OCI-LY7 (cell line): Measurements from ENCODE around the gene VPS35L. TPM values are rescaled to one million over a fixed set of nuclear protein-coding genes. Genes with fewer than 3 reads are reported as not detected.

Experiments used
- BruUV-seq: library from RNA; stranded (reverse); fragments of 400-500 nt; replicated peaks from 2 replicates; lab custom pipeline; 2021; lab: Mats Ljungman, UMichigan
- CTCF ChIA-PET: fragments of 300-600 bp; sonication (Branson Sonifier 250); formaldehyde crosslinking; loops from one replicate; lab custom pipeline; 2022; ENCODE audit warnings: antibody characterized with exemption; ENCODE audit not compliant: unreplicated experiment; lab: Charles Lee
- POLR2A ChIA-PET: fragments of 300-600 bp; sonication (Branson Sonifier 250); formaldehyde crosslinking; loops from one replicate; lab custom pipeline; 2022; ENCODE audit warnings: antibody characterized with exemption; lab: Charles Lee
- DNase-seq: peaks from one replicate; pipeline ENCODE4 v3.0.0-alpha.2; 2015; ENCODE audit warnings: low spot score
- H2AFZ ChIP-seq: fragments of 200-600 bp; sonication (generic), shearing (Covaris generic); 2 replicates; pipeline ENCODE4 v1.6.1; 2014; ENCODE audit warnings: mild to moderate bottlenecking, antibody characterized with exemption, low read length, moderate library complexity
- H3K27ac ChIP-seq: fragments of 200-600 bp; sonication (generic); 2 replicates; pipeline ENCODE4 v1.5.1; 2014; ENCODE audit warnings: mixed run types, low read depth, mild to moderate bottlenecking, moderate library complexity, low read length, inconsistent platforms; ENCODE audit not compliant: poor library complexity, severe bottlenecking
- H3K36me3 ChIP-seq: fragments of 200-600 bp; sonication (generic); 2 replicates; pipeline ENCODE4 v1.6.1; 2014; ENCODE audit warnings: mild to moderate bottlenecking, antibody characterized with exemption, low read length, moderate library complexity, mixed read lengths; ENCODE audit not compliant: insufficient read depth
- H3K4me1 ChIP-seq: fragments of 200-600 bp; sonication (generic); 2 replicates; pipeline ENCODE4 v1.5.1; 2014; ENCODE audit warnings: mild to moderate bottlenecking, low read length; ENCODE audit not compliant: insufficient read depth, poor library complexity, severe bottlenecking
- H3K4me2 ChIP-seq: fragments of 200-600 bp; sonication (generic); 2 replicates; pipeline ENCODE4 v1.6.1; 2014; ENCODE audit warnings: mild to moderate bottlenecking, low read length
- H3K4me3 ChIP-seq: fragments of 200-600 bp; sonication (generic); 2 replicates; pipeline ENCODE4 v1.5.1; 2014; ENCODE audit warnings: mild to moderate bottlenecking, low read depth, low read length; ENCODE audit not compliant: poor library complexity, severe bottlenecking
- H3K79me2 ChIP-seq: fragments of 200-600 bp; sonication (generic); 2 replicates; pipeline ENCODE4 v1.6.1; 2016; ENCODE audit warnings: low read depth, mild to moderate bottlenecking, low read length, moderate library complexity, mixed read lengths; ENCODE audit not compliant: insufficient read depth
- H3K9me2 ChIP-seq: fragments of 200-600 bp; sonication (generic); 2 replicates; pipeline ENCODE4 v1.6.1; 2016; ENCODE audit warnings: mild to moderate bottlenecking, low read length, mixed read lengths; ENCODE audit not compliant: insufficient read depth
- H3K9me3 ChIP-seq: fragments of 200-600 bp; sonication (generic); 2 replicates; pipeline ENCODE4 v1.6.1; 2014; ENCODE audit warnings: mild to moderate bottlenecking, mixed run types, low read length, mixed read lengths
- H4K20me1 ChIP-seq: fragments of 200-600 bp; sonication (generic); 2 replicates; pipeline ENCODE4 v1.6.1; 2014; ENCODE audit warnings: mild to moderate bottlenecking, antibody characterized with exemption, low read length, moderate library complexity, mixed read lengths; ENCODE audit not compliant: insufficient read depth
- CTCF ChIP-seq: fragments of 200-600 bp; sonication (generic); conservative IDR thresholded peaks from 2 replicates; pipeline ENCODE4 v1.5.1; 2014; ENCODE audit warnings: mild to moderate bottlenecking, antibody characterized with exemption, low read length, moderate library complexity, mixed read lengths
- EZH2phosphoT487 ChIP-seq: fragments of 200-600 bp; sonication (generic); IDR thresholded peaks from 2 replicates; pipeline ENCODE4 v1.6.1; 2018; ENCODE audit warnings: low read depth, borderline replicate concordance, mild to moderate bottlenecking, mixed run types, antibody characterized with exemption, low read length, moderate library complexity, mixed read lengths
- intact Hi-C: fragments of 100-400 bp; cut with micrococcal nuclease; formaldehyde crosslinking; loops from one replicate; pipeline ENCODE4 v1.10.0; 2022; ENCODE audit not compliant: unreplicated experiment
- total RNA-seq, 2 experiments: library from RNA; depleted of rRNA in 1 of 2; stranded (reverse); fragments of >200 nt in 1 of 2; shearing (Covaris generic) in 1 of 2; gene quantifications; 2 replicates each; pipeline ENCODE4 v1.2.3, GENCODE V29; 2014 to 2022

Gene VPS35L
- total RNA-seq, 2 experiments from 2014 or later: 16.5 to 65.2 TPM

DNA sequence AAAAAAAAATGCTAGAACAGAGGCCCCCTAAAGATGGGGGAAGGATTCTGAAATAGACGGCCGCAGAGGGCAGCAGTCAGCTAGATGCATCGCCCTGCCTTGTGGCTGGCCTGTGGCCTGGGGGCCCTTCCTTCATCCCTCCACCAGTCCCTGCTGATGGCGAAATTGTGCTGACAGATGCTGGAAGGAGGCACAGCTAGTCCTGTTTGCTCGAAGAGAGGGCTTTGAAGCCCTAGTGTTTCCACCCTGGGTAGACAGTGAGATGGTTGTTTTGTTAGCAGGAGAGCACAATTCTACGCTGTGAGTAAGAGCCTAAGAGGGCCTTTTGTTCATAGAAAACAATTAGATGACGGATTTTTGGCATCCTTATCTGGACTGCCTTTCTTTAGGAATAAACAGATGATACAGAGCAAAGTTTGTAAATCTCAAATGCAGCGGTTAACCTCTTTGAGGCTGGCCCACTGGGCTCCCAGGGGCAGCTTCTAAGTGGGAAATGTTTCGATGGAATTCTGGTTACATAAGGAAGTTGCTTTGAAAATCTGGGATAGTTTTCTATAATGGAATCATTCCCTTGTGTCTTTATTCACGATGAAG lies 23.0 kb downstream of the VPS35L start:
- CTCF ChIA-PET: no interaction called here
- Histone ChIP-seq H2AFZ (no peak overlapping the region), H4K20me1 (no peaks in the 10 kb centered on the region), H3K9me2 (no peaks in the 10 kb centered on the region), H3K9me3 (peaks cover 6% of the 10 kb centered on the region; the same call in 1 of the 2 replicates), H3K4me3 (no peak overlapping the region), H3K79me2 (no peaks in the 10 kb centered on the region), H3K27ac (no peak overlapping the region), H3K4me1 (no peaks in the 10 kb centered on the region), H3K4me2 (no peak overlapping the region), H3K36me3 (peaks cover 84% of the 10 kb centered on the region)
- DNase-seq: no peak
- BruUV-seq: no TSS peak
- intact Hi-C loops: no loop called here
- TF ChIP-seq EZH2phosphoT487 (no peak), CTCF (no peak)
- POLR2A ChIA-PET: no interaction called here

DNA sequence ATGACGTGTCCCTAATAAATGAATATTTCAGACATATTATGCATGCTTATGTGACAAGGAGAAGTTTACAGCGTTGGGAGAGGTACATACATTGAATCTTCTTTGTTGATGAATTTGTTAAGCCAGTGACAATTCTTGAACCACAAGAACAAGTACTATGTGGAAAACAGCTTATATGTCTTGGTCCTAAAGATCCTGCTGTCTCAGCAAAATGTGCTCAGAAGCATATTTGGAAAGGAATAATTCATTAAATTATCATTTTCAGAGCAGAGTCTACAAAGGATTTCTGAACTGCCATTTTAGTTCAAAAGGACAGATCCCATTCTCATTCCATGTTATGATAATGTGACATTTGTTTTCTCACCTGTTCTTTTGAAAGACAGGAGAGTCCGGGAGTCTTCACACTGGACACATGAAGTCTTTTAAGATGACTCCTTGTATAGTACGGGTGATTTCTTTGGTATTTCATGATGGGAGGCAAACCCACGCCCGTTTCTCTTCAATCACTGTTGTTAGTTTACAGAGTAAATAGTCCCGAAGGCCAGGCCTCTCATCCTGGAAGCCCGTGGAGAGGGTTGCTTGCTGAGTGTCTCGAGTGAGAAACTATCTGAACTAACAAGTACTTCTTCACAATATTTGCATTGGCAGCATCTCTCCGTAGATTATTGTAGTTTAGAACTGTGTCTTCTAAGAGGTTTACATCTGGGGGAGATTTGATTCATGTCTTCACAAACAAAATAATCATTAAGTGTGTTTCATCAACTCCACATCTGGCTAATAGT lies 26.7 kb downstream of the VPS35L start:
- TSS peak; percentile 20 for BruUV-seq
- Histone ChIP-seq H3K27ac (no peak overlapping the region), H3K4me3 (no peak overlapping the region), H4K20me1 (no peaks in the 10 kb centered on the region), H3K4me1 (no peaks in the 10 kb centered on the region), H3K79me2 (no peaks in the 10 kb centered on the region), H3K9me3 (peaks cover 6% of the 10 kb centered on the region; the same call in 1 of the 2 replicates), H3K36me3 (peaks cover 80% of the 10 kb centered on the region), H3K9me2 (no peaks in the 10 kb centered on the region), H3K4me2 (no peak overlapping the region), H2AFZ (no peak overlapping the region)
- no peak for TF ChIP-seq CTCF
- no peak for TF ChIP-seq EZH2phosphoT487
- POLR2A ChIA-PET: no interaction called here
- no peak for DNase-seq
- CTCF ChIA-PET: no interaction called here
- intact Hi-C loops: no loop called here
